ENCODE results near the gene DEPP1. TPM values are rescaled to one million over a fixed set of nuclear protein-coding genes. Genes with fewer than 3 reads are reported as not detected.

The DEPP1 gene
- total and polyA plus RNA-seq, 2 of the 13 experiments (the other 11 are each of a cell fraction or from before 2014, with no cell fraction given): 14.8 to 270 TPM

- peak; percentile 20; the same call in 1 of the 2 replicates for TF ChIP-seq ATF7 (IDR thresholded peaks at IDR 0.05)
- TF ChIP-seq ATF7 (CRISPR knock-in tag; IDR thresholded peaks at IDR 0.05): peak; percentile 87
- 0 out of 2 replicates have a peak, but pooled peaks have one; percentile 9 for TF ChIP-seq EEA1 (CRISPR knock-in tag; IDR thresholded peaks at IDR 0.05; ENCODE audit: borderline replicate concordance)
- no peak for TF ChIP-seq NR3C1 (CRISPR knock-in tag; IDR thresholded peaks at IDR 0.05)
- no peak for TF ChIP-seq ZNF292 (CRISPR knock-in tag; IDR thresholded peaks at IDR 0.05; ENCODE audit: borderline replicate concordance, low read depth)
- TF ChIP-seq PITX1 (CRISPR knock-in tag; IDR thresholded peaks at IDR 0.05): peak; percentile 77
- TF ChIP-seq ZNF790 (CRISPR knock-in tag; IDR thresholded peaks at IDR 0.05; ENCODE audit: borderline replicate concordance): peak; percentile 45; the same call in 1 of the 2 replicates
- TF ChIP-seq, protein P1, sequence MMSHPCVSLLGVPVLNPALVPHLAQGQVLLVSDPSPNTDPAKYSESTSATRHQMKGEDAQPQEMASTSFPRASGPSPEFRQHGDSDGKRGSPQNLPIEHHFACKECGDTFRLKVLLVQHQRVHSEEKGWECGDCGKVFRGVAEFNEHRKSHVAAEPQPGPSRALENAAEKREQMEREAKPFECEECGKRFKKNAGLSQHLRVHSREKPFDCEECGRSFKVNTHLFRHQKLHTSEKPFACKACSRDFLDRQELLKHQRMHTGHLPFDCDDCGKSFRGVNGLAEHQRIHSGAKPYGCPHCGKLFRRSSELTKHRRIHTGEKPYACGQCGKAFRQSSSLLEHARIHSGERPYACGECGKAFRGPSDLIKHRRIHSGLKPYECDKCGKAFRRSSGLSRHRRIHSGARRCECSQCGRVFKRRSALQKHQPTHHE (CRISPR knock-in tag; IDR thresholded peaks at IDR 0.05; ENCODE audit: borderline replicate concordance): peak; percentile 61; the same call in 1 of the 2 replicates
- TF ChIP-seq SPEN (CRISPR knock-in tag; IDR thresholded peaks at IDR 0.05; ENCODE audit: low read depth): peak; percentile 91; the same call in 1 of the 2 replicates
- TF ChIP-seq ZNF616 (CRISPR knock-in tag; IDR thresholded peaks at IDR 0.05; ENCODE audit: low read depth): peak; percentile 78; the same call in 1 of the 2 replicates
- TF ChIP-seq POLR2G (IDR thresholded peaks at IDR 0.05; ENCODE audit: low read depth, low read length): 0 out of 2 replicates have a peak, but pooled peaks have one; percentile 33
- TF ChIP-seq, protein P2, sequence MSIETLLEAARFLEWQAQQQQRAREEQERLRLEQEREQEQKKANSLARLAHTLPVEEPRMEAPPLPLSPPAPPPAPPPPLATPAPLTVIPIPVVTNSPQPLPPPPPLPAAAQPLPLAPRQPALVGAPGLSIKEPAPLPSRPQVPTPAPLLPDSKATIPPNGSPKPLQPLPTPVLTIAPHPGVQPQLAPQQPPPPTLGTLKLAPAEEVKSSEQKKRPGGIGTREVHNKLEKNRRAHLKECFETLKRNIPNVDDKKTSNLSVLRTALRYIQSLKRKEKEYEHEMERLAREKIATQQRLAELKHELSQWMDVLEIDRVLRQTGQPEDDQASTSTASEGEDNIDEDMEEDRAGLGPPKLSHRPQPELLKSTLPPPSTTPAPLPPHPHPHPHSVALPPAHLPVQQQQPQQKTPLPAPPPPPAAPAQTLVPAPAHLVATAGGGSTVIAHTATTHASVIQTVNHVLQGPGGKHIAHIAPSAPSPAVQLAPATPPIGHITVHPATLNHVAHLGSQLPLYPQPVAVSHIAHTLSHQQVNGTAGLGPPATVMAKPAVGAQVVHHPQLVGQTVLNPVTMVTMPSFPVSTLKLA (IDR thresholded peaks at IDR 0.05): peak; percentile 54
- no peak for TF ChIP-seq TBX3 (IDR thresholded peaks at IDR 0.05; ENCODE audit: borderline replicate concordance)
- TF ChIP-seq NAIF1 (CRISPR knock-in tag; IDR thresholded peaks at IDR 0.05; ENCODE audit: borderline replicate concordance): peak; percentile 30; the same call in 1 of the 2 replicates
- TF ChIP-seq STAG1 (CRISPR knock-in tag; IDR thresholded peaks at IDR 0.05): peak; percentile 31; the same call in 1 of the 2 replicates
- TF ChIP-seq KDM5B (CRISPR knock-in tag; IDR thresholded peaks at IDR 0.05; ENCODE audit: borderline replicate concordance): peak; percentile 96; the same call in 1 of the 2 replicates
- no peak for TF ChIP-seq PAWR (CRISPR knock-in tag; IDR thresholded peaks at IDR 0.05; ENCODE audit: borderline replicate concordance)
- peak; percentile 60; the same call in 1 of the 2 replicates for TF ChIP-seq MEIS2 (CRISPR knock-in tag; IDR thresholded peaks at IDR 0.05)
- no peak for TF ChIP-seq ZNF629 (CRISPR knock-in tag; conservative IDR thresholded peaks at IDR 0.05)
- no peak for TF ChIP-seq TIGD3 (CRISPR knock-in tag; IDR thresholded peaks at IDR 0.05; ENCODE audit: borderline replicate concordance)
- TF ChIP-seq MAX (IDR thresholded peaks at IDR 0.05): peak; percentile 98
Observed at GRCh38 chr10:44935201-44935965, 43.2 kb downstream of the DEPP1 start (continued).
